ENCODE measurements around the gene SLC7A5.

SLC7A5 gene

GRCh38 chr16:87847785-87848675, 21.3 kb downstream of the SLC7A5 start:
- in situ Hi-C loops (cut with HindIII; ENCODE audit: low sequenced_read_pairs): no loop called here

- in situ Hi-C loops (cut with HindIII; ENCODE audit: low sequenced_read_pairs): no loop called here
These were observed 21.9 kb downstream of the SLC7A5 start for GRCh38 chr16:87847467-87847784.

GRCh38 chr16:87846705-87847466, 22.4 kb downstream of the SLC7A5 start:
- in situ Hi-C loops (cut with HindIII; ENCODE audit: low sequenced_read_pairs): no loop called here

- in situ Hi-C loops (cut with HindIII; ENCODE audit: low sequenced_read_pairs): no loop called here
These were observed 23.3 kb downstream of the SLC7A5 start for GRCh38 chr16:87845807-87846619.

GRCh38 chr16:87845213-87845612, 24.1 kb downstream of the SLC7A5 start:
- in situ Hi-C loops (cut with HindIII; ENCODE audit: low sequenced_read_pairs): no loop called here

- in situ Hi-C loops (cut with HindIII; ENCODE audit: low sequenced_read_pairs): no loop called here
These were observed 24.5 kb downstream of the SLC7A5 start for GRCh38 chr16:87844809-87845208.

- in situ Hi-C loops (cut with HindIII; ENCODE audit: low sequenced_read_pairs): no loop called here
These were observed 25.1 kb downstream of the SLC7A5 start for GRCh38 chr16:87844120-87844733.

- in situ Hi-C loops (cut with HindIII; ENCODE audit: low sequenced_read_pairs): no loop called here
These were observed 25.6 kb downstream of the SLC7A5 start for GRCh38 chr16:87843678-87844105.

- in situ Hi-C loops (cut with HindIII; ENCODE audit: low sequenced_read_pairs): no loop called here
These were observed 27.0 kb downstream of the SLC7A5 start for GRCh38 chr16:87842209-87842869.

- in situ Hi-C loops (cut with HindIII; ENCODE audit: low sequenced_read_pairs): no loop called here
These were observed 27.7 kb downstream of the SLC7A5 start for GRCh38 chr16:87841340-87842208.

- in situ Hi-C loops (cut with HindIII; ENCODE audit: low sequenced_read_pairs): no loop called here
These were observed 28.9 kb downstream of the SLC7A5 start for GRCh38 chr16:87840271-87840978.

GRCh38 chr16:87839542-87840270, 29.6 kb downstream of the SLC7A5 start:
- in situ Hi-C loops (cut with HindIII; ENCODE audit: low sequenced_read_pairs): no loop called here

GRCh38 chr16:87838643-87839541, 30.4 kb downstream of the SLC7A5 start:
- in situ Hi-C loops (cut with HindIII; ENCODE audit: low sequenced_read_pairs): no loop called here

- in situ Hi-C loops (cut with HindIII; ENCODE audit: low sequenced_read_pairs): no loop called here
These were observed 31.5 kb downstream of the SLC7A5 start for GRCh38 chr16:87837627-87838289.

- in situ Hi-C loops (cut with HindIII; ENCODE audit: low sequenced_read_pairs): no loop called here
These were observed 32.3 kb downstream of the SLC7A5 start for GRCh38 chr16:87836844-87837581.

- in situ Hi-C loops (cut with HindIII; ENCODE audit: low sequenced_read_pairs): no loop called here
These were observed 32.9 kb downstream of the SLC7A5 start for GRCh38 chr16:87836346-87836843.
